ENCODE measurements around the gene POU2AF1.

DNA sequence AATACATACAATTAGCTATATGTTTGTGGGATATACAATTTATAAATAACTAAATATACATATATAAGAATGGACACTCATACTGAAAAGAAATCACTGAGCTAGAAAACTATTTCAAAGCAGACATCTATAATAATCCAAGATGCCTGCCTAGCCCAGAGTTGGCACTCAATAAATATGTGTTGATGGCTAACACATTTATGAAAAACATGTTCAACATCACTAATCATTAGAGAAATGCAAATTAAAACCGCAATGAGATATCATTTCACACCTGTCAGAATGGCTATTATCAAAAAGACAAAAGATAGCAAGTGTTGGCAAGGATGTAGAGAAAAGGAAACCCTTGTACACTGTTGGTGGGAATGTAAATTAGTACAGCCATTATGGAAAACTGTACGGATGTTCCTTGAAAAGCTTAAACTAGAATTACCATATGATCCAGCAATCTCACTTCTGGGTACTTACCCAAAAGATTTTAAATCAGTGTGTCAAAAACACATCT is 29.8 kb downstream of the POU2AF1 start:
- no peak for TF ChIP-seq SMC3 (conservative IDR thresholded peaks at IDR 0.05; ENCODE audit: poor library complexity)
- no peak for TF ChIP-seq EZH2 (IDR thresholded peaks at IDR 0.05; ENCODE audit: borderline replicate concordance, insufficient read depth, low read length, poor library complexity, severe bottlenecking)
- TF ChIP-seq, protein P1, sequence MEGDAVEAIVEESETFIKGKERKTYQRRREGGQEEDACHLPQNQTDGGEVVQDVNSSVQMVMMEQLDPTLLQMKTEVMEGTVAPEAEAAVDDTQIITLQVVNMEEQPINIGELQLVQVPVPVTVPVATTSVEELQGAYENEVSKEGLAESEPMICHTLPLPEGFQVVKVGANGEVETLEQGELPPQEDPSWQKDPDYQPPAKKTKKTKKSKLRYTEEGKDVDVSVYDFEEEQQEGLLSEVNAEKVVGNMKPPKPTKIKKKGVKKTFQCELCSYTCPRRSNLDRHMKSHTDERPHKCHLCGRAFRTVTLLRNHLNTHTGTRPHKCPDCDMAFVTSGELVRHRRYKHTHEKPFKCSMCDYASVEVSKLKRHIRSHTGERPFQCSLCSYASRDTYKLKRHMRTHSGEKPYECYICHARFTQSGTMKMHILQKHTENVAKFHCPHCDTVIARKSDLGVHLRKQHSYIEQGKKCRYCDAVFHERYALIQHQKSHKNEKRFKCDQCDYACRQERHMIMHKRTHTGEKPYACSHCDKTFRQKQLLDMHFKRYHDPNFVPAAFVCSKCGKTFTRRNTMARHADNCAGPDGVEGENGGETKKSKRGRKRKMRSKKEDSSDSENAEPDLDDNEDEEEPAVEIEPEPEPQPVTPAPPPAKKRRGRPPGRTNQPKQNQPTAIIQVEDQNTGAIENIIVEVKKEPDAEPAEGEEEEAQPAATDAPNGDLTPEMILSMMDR (IDR thresholded peaks at IDR 0.05; ENCODE audit: poor library complexity, severe bottlenecking), result no peak
- TF ChIP-seq RAD21 (conservative IDR thresholded peaks at IDR 0.05), result no peak
